GM18951 (cell line): ENCODE measurements around the gene PPP3R2.

Source experiments
- POLR2A ChIP-seq: IDR thresholded peaks from 4 replicates; pipeline ENCODE4 v1.6.1; 2011; ENCODE audit warnings: mild to moderate bottlenecking; ENCODE audit not compliant: insufficient read length, insufficient read depth; ENCODE audit errors: extremely low read depth
- in situ Hi-C: fragments of 300-500 bp; cut with MboI; formaldehyde crosslinking; loops from one replicate; pipeline ENCODE4 v1.12.0; 2022; ENCODE audit warnings: low sequenced_read_pairs, mixed read lengths, inconsistent platforms; ENCODE audit not compliant: unreplicated experiment

PPP3R2 gene

GRCh38 chr9:101594796-101595195 lies at the start of gene PPP3R2:
Gene PPP3R2, minus strand, starts transcription at chr9:101594969. Its CDS starts 48 bp downstream, at chr9:101594921.
- no peak for TF ChIP-seq POLR2A
- in situ Hi-C loops = no loop called here

- no peak for TF ChIP-seq POLR2A
- in situ Hi-C loops = no loop called here
Observed at GRCh38 chr9:101639785-101640665, 45.3 kb upstream of the PPP3R2 start.

- in situ Hi-C loops = no loop called here
- no peak for TF ChIP-seq POLR2A
Observed at GRCh38 chr9:101639311-101639710, 44.5 kb upstream of the PPP3R2 start.

GRCh38 chr9:101636247-101636646 lies 41.5 kb upstream of the PPP3R2 start:
- in situ Hi-C loops = no loop called here
- no peak for TF ChIP-seq POLR2A

- in situ Hi-C loops = no loop called here
Observed at GRCh38 chr9:101635473-101635872, 40.7 kb upstream of the PPP3R2 start.

GRCh38 chr9:101634741-101635409 lies 40.1 kb upstream of the PPP3R2 start:
- in situ Hi-C loops = no loop called here
- TF ChIP-seq POLR2A = no peak

More at GRCh38 chr9:101635473-101635872, 40.7 kb upstream of the PPP3R2 start:
- TF ChIP-seq POLR2A = no peak

- in situ Hi-C loops = no loop called here
- no peak for TF ChIP-seq POLR2A
Observed at GRCh38 chr9:101632611-101633010, 37.8 kb upstream of the PPP3R2 start.

- in situ Hi-C loops = no loop called here
Observed at GRCh38 chr9:101631892-101632291, 37.1 kb upstream of the PPP3R2 start.

GRCh38 chr9:101629636-101630035 lies 34.9 kb upstream of the PPP3R2 start:
- in situ Hi-C loops = no loop called here
- TF ChIP-seq POLR2A = no peak

More at GRCh38 chr9:101631892-101632291, 37.1 kb upstream of the PPP3R2 start:
- TF ChIP-seq POLR2A = no peak

GRCh38 chr9:101628173-101628572 lies 33.4 kb upstream of the PPP3R2 start:
- in situ Hi-C loops = no loop called here
- TF ChIP-seq POLR2A = no peak

- in situ Hi-C loops = no loop called here
- TF ChIP-seq POLR2A = no peak
Observed at GRCh38 chr9:101626295-101626694, 31.5 kb upstream of the PPP3R2 start.

- in situ Hi-C loops = no loop called here
- TF ChIP-seq POLR2A = no peak
Observed at GRCh38 chr9:101625876-101626275, 31.1 kb upstream of the PPP3R2 start.

GRCh38 chr9:101620452-101620851 lies 25.7 kb upstream of the PPP3R2 start:
- in situ Hi-C loops = no loop called here
- TF ChIP-seq POLR2A = no peak

- in situ Hi-C loops = no loop called here
Observed at GRCh38 chr9:101618698-101619097, 23.9 kb upstream of the PPP3R2 start.

More at GRCh38 chr9:101618698-101619097, 23.9 kb upstream of the PPP3R2 start:
- no peak for TF ChIP-seq POLR2A
